Measurements from ENCODE around the gene CNTNAP4. TPM values are rescaled to one million over a fixed set of nuclear protein-coding genes. Genes with fewer than 3 reads are reported as not detected.

Gene CNTNAP4
- polyA plus RNA-seq: 73.7 and 75.8 TPM in 2 replicates
- polyA minus RNA-seq: 112 and 122 TPM in 2 replicates

GRCh38 chr16:76276745-76277438 is at the start of gene CNTNAP4:
CNTNAP4 (plus strand) TSS chr16:76277401; CDS start chr16:76277663, 262 bp downstream.
- Histone ChIP-seq H3K27me3 (ENCODE audit: insufficient read depth, low read depth, low read length) (no peaks in the 10 kb centered on the region), H3K79me2 (replicated peaks; ENCODE audit: insufficient read depth, low read length) (no peaks in the 10 kb centered on the region), H3K4me3 (ENCODE audit: low read length) (peak within 1 kb of the TSS; percentile 67), H3K4me2 (ENCODE audit: low read length) (peak within 1 kb of the TSS; percentile 72), H3K9me3 (ENCODE audit: low read length) (no peaks in the 10 kb centered on the region), H3K36me3 (ENCODE audit: insufficient read depth, low read length) (no peaks in the 10 kb centered on the region), H3K9ac (ENCODE audit: low read length) (peak within 1 kb of the TSS; percentile 64), H3K27ac (ENCODE audit: low read length) (peak within 1 kb of the TSS; percentile 75), H3F3A (ENCODE audit: insufficient read depth, low read length, poor library complexity, severe bottlenecking) (no peaks in the 10 kb centered on the region), H2AFZ (ENCODE audit: low read depth, low read length) (peak within 1 kb of the TSS; percentile 43), H4K20me1 (ENCODE audit: insufficient read depth) (no peaks in the 10 kb centered on the region), H3K9me2 (ENCODE audit: insufficient read depth, low read length) (no peaks in the 10 kb centered on the region)
- TF ChIP-seq, protein P1, sequence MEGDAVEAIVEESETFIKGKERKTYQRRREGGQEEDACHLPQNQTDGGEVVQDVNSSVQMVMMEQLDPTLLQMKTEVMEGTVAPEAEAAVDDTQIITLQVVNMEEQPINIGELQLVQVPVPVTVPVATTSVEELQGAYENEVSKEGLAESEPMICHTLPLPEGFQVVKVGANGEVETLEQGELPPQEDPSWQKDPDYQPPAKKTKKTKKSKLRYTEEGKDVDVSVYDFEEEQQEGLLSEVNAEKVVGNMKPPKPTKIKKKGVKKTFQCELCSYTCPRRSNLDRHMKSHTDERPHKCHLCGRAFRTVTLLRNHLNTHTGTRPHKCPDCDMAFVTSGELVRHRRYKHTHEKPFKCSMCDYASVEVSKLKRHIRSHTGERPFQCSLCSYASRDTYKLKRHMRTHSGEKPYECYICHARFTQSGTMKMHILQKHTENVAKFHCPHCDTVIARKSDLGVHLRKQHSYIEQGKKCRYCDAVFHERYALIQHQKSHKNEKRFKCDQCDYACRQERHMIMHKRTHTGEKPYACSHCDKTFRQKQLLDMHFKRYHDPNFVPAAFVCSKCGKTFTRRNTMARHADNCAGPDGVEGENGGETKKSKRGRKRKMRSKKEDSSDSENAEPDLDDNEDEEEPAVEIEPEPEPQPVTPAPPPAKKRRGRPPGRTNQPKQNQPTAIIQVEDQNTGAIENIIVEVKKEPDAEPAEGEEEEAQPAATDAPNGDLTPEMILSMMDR (IDR thresholded peaks at IDR 0.05; ENCODE audit: poor library complexity, severe bottlenecking): peak; percentile 36
- TF ChIP-seq SMC3 (conservative IDR thresholded peaks at IDR 0.05; ENCODE audit: poor library complexity) (peak; percentile 69), RAD21 (conservative IDR thresholded peaks at IDR 0.05) (peak; percentile 65), EZH2 (IDR thresholded peaks at IDR 0.05; ENCODE audit: borderline replicate concordance, insufficient read depth, low read length, poor library complexity, severe bottlenecking) (no peak), POLR2AphosphoS5 (IDR thresholded peaks at IDR 0.05) (no peak), MXI1 (conservative IDR thresholded peaks at IDR 0.05; ENCODE audit: poor library complexity, severe bottlenecking) (no peak), EP300 (conservative IDR thresholded peaks at IDR 0.05; ENCODE audit: poor library complexity, severe bottlenecking) (peak; percentile 62), TAF1 (IDR thresholded peaks at IDR 0.05; ENCODE audit: low read depth) (peak; percentile 82)
- TF ChIP-seq, protein P2, sequence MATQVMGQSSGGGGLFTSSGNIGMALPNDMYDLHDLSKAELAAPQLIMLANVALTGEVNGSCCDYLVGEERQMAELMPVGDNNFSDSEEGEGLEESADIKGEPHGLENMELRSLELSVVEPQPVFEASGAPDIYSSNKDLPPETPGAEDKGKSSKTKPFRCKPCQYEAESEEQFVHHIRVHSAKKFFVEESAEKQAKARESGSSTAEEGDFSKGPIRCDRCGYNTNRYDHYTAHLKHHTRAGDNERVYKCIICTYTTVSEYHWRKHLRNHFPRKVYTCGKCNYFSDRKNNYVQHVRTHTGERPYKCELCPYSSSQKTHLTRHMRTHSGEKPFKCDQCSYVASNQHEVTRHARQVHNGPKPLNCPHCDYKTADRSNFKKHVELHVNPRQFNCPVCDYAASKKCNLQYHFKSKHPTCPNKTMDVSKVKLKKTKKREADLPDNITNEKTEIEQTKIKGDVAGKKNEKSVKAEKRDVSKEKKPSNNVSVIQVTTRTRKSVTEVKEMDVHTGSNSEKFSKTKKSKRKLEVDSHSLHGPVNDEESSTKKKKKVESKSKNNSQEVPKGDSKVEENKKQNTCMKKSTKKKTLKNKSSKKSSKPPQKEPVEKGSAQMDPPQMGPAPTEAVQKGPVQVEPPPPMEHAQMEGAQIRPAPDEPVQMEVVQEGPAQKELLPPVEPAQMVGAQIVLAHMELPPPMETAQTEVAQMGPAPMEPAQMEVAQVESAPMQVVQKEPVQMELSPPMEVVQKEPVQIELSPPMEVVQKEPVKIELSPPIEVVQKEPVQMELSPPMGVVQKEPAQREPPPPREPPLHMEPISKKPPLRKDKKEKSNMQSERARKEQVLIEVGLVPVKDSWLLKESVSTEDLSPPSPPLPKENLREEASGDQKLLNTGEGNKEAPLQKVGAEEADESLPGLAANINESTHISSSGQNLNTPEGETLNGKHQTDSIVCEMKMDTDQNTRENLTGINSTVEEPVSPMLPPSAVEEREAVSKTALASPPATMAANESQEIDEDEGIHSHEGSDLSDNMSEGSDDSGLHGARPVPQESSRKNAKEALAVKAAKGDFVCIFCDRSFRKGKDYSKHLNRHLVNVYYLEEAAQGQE (IDR thresholded peaks at IDR 0.05; ENCODE audit: borderline replicate concordance): peak; percentile 84

DNA sequence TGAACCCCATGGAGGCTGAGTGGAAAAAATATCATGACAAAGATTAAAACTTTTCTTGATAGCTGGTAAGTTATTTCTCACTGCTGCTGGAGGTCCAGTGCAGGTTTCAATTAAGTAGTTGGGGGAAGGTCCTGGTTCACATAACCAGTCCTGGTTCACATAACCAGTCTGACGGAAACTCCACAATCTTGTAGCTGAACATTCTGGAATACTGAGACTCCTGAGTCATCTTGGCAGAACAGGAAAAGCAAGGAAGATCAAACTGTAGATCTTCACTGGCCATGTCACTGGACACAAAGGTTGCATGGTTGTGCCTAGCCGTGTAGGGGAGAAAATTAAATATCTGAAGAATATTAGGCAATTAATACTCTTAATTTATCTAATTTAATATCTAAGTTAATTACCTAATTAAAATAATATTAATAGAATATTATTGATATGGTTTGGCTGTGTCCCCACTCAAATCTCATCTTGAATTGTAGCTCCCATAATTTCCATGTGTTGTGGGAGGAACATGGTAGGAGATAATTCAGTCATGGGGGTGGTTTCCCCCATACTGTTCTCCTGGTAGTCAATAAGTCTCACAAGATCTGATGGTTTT is 48.6 kb upstream of the CNTNAP4 start:
- H3F3A ChIP-seq (ENCODE audit: insufficient read depth, low read length, poor library complexity, severe bottlenecking): no peaks in the 10 kb centered on the region
- H3K4me2 ChIP-seq (ENCODE audit: low read length): no peak overlapping the region
- H3K27ac ChIP-seq (ENCODE audit: low read length): no peak overlapping the region
- no peaks in the 10 kb centered on the region for H3K9me2 ChIP-seq (ENCODE audit: insufficient read depth, low read length)
- no peak overlapping the region for H3K4me3 ChIP-seq (ENCODE audit: low read length)
- no peaks in the 10 kb centered on the region for H3K36me3 ChIP-seq (ENCODE audit: insufficient read depth, low read length)
- no peak overlapping the region for H2AFZ ChIP-seq (ENCODE audit: low read depth, low read length)
- H3K9ac ChIP-seq (ENCODE audit: low read length): no peak overlapping the region
- no peaks in the 10 kb centered on the region for H3K9me3 ChIP-seq (ENCODE audit: low read length)
- no peaks in the 10 kb centered on the region for H3K27me3 ChIP-seq (ENCODE audit: insufficient read depth, low read depth, low read length)
- no peaks in the 10 kb centered on the region for H4K20me1 ChIP-seq (ENCODE audit: insufficient read depth)
- H3K79me2 ChIP-seq (replicated peaks; ENCODE audit: insufficient read depth, low read length): no peaks in the 10 kb centered on the region
- no peak for TF ChIP-seq EP300 (conservative IDR thresholded peaks at IDR 0.05; ENCODE audit: poor library complexity, severe bottlenecking)
- TF ChIP-seq, protein P2 (IDR thresholded peaks at IDR 0.05; ENCODE audit: borderline replicate concordance): no peak
- no peak for TF ChIP-seq RAD21 (conservative IDR thresholded peaks at IDR 0.05)
- TF ChIP-seq, protein P1 (IDR thresholded peaks at IDR 0.05; ENCODE audit: poor library complexity, severe bottlenecking): no peak
- TF ChIP-seq TAF1 (IDR thresholded peaks at IDR 0.05; ENCODE audit: low read depth): no peak
- no peak for TF ChIP-seq MXI1 (conservative IDR thresholded peaks at IDR 0.05; ENCODE audit: poor library complexity, severe bottlenecking)
- TF ChIP-seq SMC3 (conservative IDR thresholded peaks at IDR 0.05; ENCODE audit: poor library complexity): no peak
- no peak for TF ChIP-seq POLR2AphosphoS5 (IDR thresholded peaks at IDR 0.05)
- TF ChIP-seq EZH2 (IDR thresholded peaks at IDR 0.05; ENCODE audit: borderline replicate concordance, insufficient read depth, low read length, poor library complexity, severe bottlenecking): no peak

All from neural cell (in vitro differentiated cells).